Skin epidermis (tissue), 12 donors: ENCODE data around the gene RBM28.
"Not testable (repeated sequence)": the region's sequence is repeated elsewhere in the genome, so short reads cannot be mapped to it uniquely, and the experiment has no call there.

Experiments
- H3K27ac ChIP-seq, 21 experiments: fragments of 200-600 bp; sonication (generic) in 11 of 21; one replicate each; pipeline ENCODE4 v1.5.0; 2020; ENCODE audit warnings: mild to moderate bottlenecking in 3 of 21, inconsistent platforms in 2 of 21, moderate library complexity in 2 of 21
- H3K4me3 ChIP-seq, 7 experiments: fragments of 200-600 bp; sonication (generic) in 2 of 7; one replicate each; pipeline ENCODE4 v1.5.0; 2020; ENCODE audit warnings: inconsistent platforms in 2 of 7, mild to moderate bottlenecking in 2 of 7, moderate library complexity in 1 of 7

RBM28 gene

GRCh38 chr7:128303133-128303532 is 40.6 kb downstream of the RBM28 start:
- Histone ChIP-seq H3K27ac (no peak overlapping the region), H3K4me3 (no peak overlapping the region)

GRCh38 chr7:128302139-128302538 is 41.6 kb downstream of the RBM28 start:
- no peak overlapping the region for H3K27ac ChIP-seq
- H3K4me3 ChIP-seq = no peak overlapping the region

- Histone ChIP-seq H3K27ac (no peak overlapping the region), H3K4me3 (no peak overlapping the region)
These were observed 44.5 kb downstream of the RBM28 start for GRCh38 chr7:128299109-128299607.

GRCh38 chr7:128298004-128298403 is 45.7 kb downstream of the RBM28 start:
- H3K27ac ChIP-seq = not testable (repeated sequence)

GRCh38 chr7:128287556-128287955 is 56.2 kb downstream of the RBM28 start:
- Histone ChIP-seq H3K27ac (no peak overlapping the region), H3K4me3 (no peak overlapping the region)

More at GRCh38 chr7:128298004-128298403, 45.7 kb downstream of the RBM28 start:
- H3K4me3 ChIP-seq = not testable (repeated sequence)

- H3K27ac ChIP-seq = no peak overlapping the region
- no peak overlapping the region for H3K4me3 ChIP-seq
These were observed 59.6 kb downstream of the RBM28 start for GRCh38 chr7:128284102-128284501.

GRCh38 chr7:128281605-128282380 is 61.9 kb downstream of the RBM28 start:
- Histone ChIP-seq H3K4me3 (no peak overlapping the region), H3K27ac (no peak overlapping the region)

GRCh38 chr7:128280451-128280850 is 63.3 kb downstream of the RBM28 start:
- H3K4me3 ChIP-seq, H3K27ac ChIP-seq: not testable (repeated sequence)

- H3K27ac ChIP-seq = no peak overlapping the region
These were observed 64.5 kb downstream of the RBM28 start for GRCh38 chr7:128279124-128279713.

GRCh38 chr7:128278366-128278765 is 65.3 kb downstream of the RBM28 start:
- Histone ChIP-seq H3K27ac (no peak overlapping the region), H3K4me3 (no peak overlapping the region)

More at GRCh38 chr7:128279124-128279713, 64.5 kb downstream of the RBM28 start:
- no peak overlapping the region for H3K4me3 ChIP-seq

- Histone ChIP-seq H3K4me3 (no peak overlapping the region), H3K27ac (no peak overlapping the region)
These were observed 68.0 kb downstream of the RBM28 start for GRCh38 chr7:128275681-128276080.

GRCh38 chr7:128274884-128275603 is 68.7 kb downstream of the RBM28 start:
- Histone ChIP-seq H3K4me3 (no peak overlapping the region), H3K27ac (no peak overlapping the region)

- Histone ChIP-seq H3K27ac (no peak overlapping the region), H3K4me3 (no peak overlapping the region)
These were observed 69.3 kb downstream of the RBM28 start for GRCh38 chr7:128274246-128274883.

- Histone ChIP-seq H3K4me3 (peak overlapping the region in 6 of 7 experiments; percentile 12 to 34 (median 19)), H3K27ac (peak overlapping the region in 2 of 21 experiments; percentile 7 to 41)
These were observed 71.7 kb downstream of the RBM28 start for GRCh38 chr7:128271942-128272481.

- H3K4me3 ChIP-seq = peak overlapping the region; percentile 12 to 34 (median 17)
- peak overlapping the region in 2 of 21 experiments; percentile 7 to 41 for H3K27ac ChIP-seq
These were observed 72.2 kb downstream of the RBM28 start for GRCh38 chr7:128271471-128271941.

- Histone ChIP-seq H3K4me3 (no peak overlapping the region), H3K27ac (no peak overlapping the region)
These were observed 72.9 kb downstream of the RBM28 start for GRCh38 chr7:128270826-128271272.

GRCh38 chr7:128268233-128268632 is 75.5 kb downstream of the RBM28 start:
- Histone ChIP-seq H3K27ac (no peak overlapping the region), H3K4me3 (no peak overlapping the region)

GRCh38 chr7:128267595-128267924 is 76.1 kb downstream of the RBM28 start:
- Histone ChIP-seq H3K4me3 (peak overlapping the region in 2 of 7 experiments; percentile 2 to 21), H3K27ac (peak overlapping the region in 11 of 21 experiments; percentile 10 to 74 (median 41))

- peak overlapping the region in 3 of 7 experiments; percentile 2 to 21 (median 10) for H3K4me3 ChIP-seq
- peak overlapping the region in 11 of 21 experiments; percentile 10 to 74 (median 41) for H3K27ac ChIP-seq
These were observed 76.7 kb downstream of the RBM28 start for GRCh38 chr7:128266883-128267594.
